GM21723 (cell line): ENCODE measurements around the gene OR51V1.
"Not testable (repeated sequence)": the region's sequence is repeated elsewhere in the genome, so short reads cannot be mapped to it uniquely, and the experiment has no call there.

Source experiments
- ATAC-seq: cut with Tn5 transposase; IDR thresholded peaks from one replicate; pipeline ENCODE4 v1.9.1; 2021; ENCODE audit warnings: mild to moderate bottlenecking, moderate library complexity; ENCODE audit not compliant: unreplicated experiment

Gene OR51V1, protein sequence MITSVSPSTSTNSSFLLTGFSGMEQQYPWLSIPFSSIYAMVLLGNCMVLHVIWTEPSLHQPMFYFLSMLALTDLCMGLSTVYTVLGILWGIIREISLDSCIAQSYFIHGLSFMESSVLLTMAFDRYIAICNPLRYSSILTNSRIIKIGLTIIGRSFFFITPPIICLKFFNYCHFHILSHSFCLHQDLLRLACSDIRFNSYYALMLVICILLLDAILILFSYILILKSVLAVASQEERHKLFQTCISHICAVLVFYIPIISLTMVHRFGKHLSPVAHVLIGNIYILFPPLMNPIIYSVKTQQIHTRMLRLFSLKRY

DNA sequence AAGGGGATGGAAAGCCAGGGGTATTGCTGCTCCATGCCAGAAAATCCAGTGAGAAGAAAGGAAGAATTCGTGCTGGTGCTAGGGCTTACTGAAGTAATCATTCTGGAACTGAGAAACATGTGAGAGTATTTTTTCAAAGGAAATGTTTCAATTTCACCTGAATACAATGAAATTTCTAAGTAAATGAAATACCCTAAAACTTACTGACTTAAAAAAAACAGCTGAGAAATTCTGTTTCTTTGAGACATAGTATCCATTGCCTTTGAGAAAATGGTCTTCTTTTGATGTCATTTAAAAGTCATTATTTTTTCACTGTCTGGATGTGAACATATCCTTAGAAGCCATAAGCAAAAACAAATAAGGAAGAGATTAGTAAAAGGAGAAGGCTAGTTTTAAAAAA lies at the start of gene OR51V1:
OR51V1 (minus strand) TSS at position 101 of the 400 bp plus-strand sequence; CDS start at position 101, 0 bp downstream.
- ATAC-seq = no peak

DNA sequence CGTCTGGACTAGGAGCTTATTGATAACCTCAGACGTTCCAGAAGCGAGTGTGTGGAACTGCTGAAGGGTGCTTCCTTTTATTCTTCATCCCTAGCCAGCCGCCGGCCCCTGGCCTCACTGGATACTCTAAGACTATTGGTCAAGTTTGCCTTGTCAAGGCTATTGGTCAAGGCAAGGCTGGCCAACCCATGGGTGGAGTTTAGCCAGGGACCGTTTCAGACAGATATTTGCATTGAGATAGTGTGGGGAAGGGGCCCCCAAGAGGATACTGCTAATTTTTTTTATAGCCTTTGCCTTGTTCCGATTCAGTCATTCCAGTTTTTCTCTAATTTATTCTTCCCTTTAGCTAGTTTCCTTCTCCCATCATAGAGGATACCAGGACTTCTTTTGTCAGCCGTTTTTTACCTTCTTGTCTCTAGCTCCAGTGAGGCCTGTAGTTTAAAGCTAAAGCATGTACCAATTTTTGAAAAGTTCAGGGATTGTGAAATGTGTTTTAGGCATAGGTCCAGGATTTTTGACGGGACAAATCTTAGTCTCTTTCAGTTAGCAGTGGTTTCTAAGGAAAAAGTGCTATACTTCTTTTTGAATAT lies 49.4 kb upstream of the OR51V1 start, which contains the start of gene HBG1:
HBG1 (minus strand) TSS at position 51 of the 590 bp plus-strand sequence. CDS start 53 bp downstream, outside the sequence.
- ATAC-seq = not testable (repeated sequence)

DNA sequence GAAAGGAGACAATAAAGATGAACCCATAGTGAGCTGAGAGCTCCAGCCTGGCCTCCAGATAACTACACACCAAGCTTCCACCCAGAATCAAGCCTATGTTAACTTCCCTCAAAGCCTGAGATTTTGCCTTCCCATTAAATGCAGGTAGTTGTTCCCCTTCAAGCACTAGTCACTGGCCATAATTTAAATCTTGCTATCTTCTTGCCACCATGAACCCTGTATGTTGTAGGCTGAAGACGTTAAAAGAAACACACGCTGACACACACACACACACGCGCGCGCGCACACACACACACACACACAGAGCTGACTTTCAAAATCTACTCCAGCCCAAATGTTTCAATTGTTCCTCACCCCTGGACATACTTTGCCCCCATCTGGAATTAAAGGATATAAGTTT lies 48.0 kb upstream of the OR51V1 start:
- not testable (repeated sequence) for ATAC-seq

DNA sequence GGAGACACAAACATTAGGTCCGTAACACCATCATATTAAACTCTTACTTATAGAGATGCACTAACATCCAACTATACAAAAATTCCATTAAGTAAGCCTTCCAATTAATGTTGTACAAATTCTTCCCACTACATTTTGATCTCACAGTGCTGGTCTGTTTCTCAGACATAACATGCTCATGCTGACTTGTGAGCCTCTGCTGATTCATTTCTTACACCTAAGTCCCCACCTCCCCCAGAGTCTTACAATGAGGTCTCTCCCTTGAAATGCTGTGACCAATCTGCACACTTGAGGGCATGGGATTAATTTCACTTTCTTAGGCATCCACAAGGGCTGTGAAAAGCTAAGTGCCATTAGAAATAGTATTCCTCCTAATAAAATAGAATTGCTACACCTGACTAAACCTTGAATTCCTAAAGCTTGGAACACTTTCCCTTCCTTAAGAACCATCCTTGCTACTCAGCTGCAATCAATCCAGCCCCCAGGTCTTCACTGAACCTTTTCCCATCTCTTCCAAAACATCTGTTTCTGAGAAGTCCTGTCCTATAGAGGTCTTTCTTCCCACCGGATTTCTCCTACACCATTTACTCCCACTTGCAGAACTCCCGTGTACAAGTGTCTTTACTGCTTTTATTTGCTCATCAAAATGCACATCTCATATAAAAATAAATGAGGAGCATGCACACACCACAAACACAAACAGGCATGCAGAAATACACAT lies 47.1 kb upstream of the OR51V1 start:
- no peak for ATAC-seq

DNA sequence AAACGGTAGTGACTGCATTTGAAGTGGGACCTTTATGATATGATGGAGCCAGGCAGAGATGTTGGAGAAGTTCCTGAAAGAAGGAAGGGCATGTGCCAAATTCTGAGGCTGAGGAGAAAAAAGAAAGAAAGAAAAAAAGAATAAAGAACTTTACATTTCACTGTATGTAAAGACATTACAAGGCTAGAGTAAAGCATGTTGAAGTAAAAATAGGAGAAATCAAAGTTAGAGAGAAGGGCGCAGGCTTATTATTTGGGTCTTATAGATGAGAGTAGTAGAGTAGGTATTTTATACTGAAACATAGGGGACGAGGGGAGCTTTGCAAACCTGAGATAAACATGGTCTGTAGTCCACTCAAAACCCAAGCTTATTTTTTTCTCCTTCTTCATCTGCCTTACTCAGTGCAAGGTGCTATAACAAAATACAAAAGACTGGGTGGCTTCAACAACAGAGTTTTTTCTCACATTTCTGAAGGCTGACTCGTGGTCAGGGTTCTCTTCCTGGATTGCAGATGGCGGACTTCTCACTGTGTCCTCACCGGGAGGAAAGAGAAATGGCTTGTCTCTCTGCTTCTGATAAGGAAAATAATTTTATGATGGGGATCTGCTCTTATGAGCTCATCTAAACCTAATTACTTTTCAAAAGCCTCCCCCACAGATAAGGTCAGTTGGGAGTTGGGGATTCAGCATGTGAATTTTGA lies 46.4 kb upstream of the OR51V1 start:
- ATAC-seq = no peak

DNA sequence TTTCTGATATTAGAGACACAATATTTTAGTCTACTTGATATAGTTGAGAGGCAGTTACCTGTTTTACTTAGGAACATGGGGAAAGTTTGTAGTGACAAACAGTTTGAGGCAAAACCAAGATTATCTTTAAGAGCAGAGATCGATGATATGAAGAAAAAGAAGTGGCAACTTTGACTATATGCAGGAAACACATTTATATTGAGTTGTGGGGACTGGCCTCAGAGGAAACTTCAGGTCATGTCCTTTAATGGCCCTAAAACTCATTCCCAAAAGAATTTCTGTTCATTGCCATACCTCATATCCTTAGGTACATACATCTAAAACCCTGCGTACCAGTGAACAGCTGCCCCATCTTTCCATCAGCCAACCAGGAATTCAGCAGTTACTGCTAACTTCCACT lies 44.7 kb upstream of the OR51V1 start:
- ATAC-seq = no peak

DNA sequence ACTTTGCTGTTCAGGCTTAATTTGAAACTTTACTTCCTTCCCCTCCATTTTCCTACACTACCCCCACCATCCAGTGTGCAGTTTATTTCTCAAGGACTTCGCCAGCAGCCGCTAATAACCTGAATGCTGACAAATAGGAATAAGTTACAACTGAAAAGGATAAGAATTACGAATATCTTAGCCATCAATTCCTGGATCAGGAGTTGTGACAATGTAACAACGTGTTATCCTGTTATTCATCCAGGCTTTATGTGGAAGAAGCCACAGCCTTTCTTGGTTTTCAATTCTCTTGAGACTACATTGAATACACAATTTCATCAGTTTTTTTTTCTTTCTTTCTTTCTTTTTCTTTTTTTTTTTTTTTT lies 43.3 kb upstream of the OR51V1 start:
- ATAC-seq = no peak

DNA sequence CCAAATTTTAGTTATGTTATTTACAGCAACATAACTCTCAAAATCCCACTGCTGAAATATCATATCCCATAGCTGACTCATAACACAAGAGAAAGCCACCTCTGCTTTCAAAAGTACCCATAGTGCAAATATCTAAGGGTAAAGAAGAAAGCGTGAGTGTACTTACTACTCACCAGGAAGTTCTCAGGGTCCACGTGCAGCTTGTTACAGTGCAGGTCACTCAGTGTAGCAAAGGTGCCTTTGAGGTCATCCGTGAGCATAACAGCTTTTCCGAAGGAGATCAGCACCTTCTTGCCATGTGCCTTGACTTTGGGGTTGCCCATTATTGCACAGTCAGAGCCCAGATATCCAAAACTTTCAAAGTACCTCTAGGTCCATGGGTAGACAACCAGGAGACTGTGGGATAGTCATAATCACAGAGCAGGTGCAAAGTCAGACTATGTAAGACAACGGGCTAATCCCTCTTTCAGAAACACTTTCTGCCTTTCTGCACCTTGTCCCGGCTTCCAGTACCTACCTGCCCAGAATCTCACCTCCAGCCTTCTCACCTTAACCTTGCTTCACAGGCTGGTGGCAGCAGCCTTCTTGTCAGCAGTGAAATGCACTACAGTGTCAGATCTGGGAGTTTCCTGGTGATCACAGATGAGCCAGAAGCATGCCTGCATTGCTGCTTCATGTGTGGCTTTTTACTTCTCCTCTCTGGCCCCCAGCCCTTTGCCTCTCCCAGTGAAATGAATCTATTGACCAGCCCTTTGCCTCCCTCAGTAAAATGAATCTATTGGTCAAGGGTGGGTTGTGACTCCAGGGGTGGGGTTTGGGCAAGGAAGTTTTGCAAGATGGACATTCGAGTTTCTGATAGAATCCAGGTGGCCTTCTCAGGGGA lies 42.7 kb upstream of the OR51V1 start:
- peak; percentile 66 for ATAC-seq

DNA sequence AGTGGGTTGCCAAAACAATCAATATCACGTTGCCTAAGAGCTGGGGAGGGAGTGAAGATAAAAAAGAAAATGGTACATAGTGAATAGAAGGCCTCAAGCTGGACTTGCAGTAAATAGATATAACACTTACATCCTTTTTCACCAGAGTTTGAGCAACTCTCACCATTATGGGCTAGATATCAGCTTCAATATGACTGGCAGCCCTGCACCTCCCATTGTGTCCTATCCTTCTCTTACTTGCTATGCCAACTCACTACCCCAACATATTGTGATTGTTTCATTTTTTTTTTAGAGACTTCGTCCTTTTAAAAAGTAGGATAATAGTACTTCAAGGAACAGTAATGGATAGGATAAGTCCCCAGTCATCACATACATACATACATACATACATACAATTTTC lies 41.7 kb upstream of the OR51V1 start:
- no peak for ATAC-seq

DNA sequence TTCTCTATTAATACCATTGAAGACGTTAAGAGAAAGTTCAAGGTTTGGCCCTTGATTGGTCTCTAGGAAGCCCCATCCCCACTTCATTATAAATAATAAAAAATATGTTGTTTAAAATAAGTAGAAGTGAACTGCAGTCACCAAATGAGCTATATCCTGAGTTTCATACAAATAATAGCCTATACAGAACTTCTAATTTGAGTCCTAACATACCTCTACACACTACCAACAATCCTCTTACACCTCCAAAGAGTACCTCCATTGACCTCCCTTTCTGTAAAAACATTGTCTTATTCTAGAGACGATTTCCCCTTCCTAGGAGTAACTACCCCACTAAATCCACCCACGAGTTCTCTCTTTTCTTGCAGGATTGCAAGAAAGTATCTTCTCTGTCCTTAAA lies 41.0 kb upstream of the OR51V1 start:
- ATAC-seq = no peak

DNA sequence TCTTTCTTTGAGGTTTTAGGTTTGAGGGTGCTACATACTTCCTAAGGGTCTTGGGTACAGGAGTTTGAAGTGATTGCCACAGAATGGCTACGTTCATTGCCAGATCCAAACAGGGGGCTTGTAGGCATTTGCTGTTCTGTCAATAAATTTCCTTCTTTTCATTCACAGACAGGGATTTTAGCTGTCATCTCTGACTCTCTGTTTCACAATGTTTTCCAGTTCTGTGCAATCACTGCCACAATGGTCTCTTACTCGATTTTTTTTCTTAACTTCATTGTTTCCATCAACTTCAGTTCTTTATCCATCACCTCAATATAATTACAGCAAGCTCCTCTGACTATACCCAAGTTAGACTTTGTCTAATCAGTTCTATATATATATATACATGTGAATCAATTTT lies 40.0 kb upstream of the OR51V1 start:
- ATAC-seq = no peak

DNA sequence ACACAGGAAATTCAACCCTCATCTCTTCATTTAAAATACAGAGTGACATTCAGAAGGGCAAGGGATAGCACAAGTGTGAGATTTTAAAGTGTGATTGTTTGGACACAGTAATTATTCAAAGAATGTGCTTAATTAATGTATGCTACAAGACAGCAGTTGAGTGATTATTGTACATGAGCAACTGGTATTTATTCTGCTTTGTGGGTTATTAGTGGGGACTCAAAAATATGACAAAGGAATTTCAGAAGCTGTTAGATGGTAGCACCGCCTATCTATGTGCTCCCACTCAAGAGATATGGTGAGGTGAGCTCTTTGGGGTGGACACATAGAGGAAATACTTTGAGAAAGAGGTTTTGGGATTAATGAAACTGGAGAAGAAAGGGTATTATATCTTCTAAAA lies 39.6 kb upstream of the OR51V1 start:
- ATAC-seq = no peak

DNA sequence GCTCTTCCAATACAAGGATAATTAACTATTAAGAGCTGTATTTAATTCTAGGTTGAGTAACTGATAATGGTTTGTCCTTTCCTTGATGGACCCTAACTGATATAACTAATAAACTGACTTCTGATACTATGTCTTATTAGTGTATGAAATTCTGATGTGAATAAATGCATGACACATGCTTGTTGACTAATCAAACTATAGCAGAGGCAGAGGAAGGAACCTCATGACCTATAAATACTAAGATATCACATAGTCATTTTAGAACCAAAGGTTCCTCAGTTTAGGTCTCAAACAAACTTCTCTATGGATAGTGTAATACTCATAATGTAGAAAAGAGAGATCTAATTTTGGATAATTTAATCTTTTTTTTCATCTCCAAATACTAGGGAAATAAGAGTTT lies 38.6 kb upstream of the OR51V1 start:
- ATAC-seq = no peak

DNA sequence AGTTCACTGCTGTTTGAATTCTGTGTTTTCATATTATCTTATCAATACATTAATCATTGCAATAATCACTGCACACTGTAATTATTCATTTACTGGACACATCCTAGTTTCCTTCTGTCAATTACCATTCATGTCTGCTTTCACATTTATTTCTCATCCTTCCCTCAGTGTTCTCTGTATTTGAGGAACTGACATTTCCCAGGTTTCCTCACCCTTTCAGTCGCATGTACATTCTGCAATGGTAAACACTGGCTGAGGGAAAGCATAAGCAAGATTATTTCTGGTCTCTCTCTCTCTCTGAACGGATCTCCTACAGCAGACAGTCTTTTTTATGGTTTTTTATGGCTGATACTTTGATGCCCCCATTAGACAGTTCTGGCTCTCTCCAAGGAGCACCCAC lies 38.0 kb upstream of the OR51V1 start:
- ATAC-seq = no peak

DNA sequence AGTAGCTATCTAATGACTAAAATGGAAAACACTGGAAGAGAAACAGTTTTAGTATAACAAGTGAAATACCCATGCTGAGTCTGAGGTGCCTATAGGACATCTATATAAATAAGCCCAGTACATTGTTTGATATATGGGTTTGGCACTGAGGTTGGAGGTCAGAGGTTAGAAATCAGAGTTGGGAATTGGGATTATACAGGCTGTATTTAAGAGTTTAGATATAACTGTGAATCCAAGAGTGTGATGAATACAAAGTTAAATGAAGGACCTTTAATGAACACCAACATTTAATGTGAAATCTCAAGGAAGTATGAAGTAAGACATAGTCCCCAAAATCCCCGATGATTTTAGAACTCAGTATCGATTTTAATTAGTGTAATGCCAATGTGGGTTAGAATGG lies 36.9 kb upstream of the OR51V1 start:
- no peak for ATAC-seq

DNA sequence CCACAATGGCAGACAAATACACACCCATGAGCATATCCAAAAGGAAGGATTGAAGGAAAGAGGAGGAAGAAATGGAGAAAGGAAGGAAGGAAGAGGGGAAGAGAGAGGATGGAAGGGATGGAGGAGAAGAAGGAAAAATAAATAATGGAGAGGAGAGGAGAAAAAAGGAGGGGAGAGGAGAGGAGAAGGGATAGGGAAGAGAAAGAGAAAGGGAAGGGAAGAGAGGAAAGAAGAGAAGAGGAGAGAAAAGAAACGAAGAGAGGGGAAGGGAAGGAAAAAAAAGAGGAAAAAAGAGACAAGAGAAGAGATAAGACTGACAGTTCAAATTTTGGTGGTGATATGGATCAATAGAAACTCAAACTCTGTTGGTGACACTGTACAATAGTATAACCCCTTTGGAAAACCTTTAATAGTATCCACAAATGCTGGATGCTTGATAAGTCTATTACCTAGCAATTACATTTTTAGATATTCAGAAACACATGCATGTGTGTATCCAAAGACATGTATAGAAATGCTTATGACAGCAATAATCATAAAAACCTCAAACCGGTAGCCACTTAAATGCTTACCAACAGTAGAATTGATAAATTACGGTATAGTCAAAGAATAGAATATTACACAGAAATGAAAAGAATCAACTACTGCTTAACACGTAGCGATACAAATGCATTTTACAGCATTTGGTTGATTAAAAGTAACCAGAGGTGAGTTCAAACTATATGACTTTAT lies 35.0 kb upstream of the OR51V1 start:
- no peak for ATAC-seq

DNA sequence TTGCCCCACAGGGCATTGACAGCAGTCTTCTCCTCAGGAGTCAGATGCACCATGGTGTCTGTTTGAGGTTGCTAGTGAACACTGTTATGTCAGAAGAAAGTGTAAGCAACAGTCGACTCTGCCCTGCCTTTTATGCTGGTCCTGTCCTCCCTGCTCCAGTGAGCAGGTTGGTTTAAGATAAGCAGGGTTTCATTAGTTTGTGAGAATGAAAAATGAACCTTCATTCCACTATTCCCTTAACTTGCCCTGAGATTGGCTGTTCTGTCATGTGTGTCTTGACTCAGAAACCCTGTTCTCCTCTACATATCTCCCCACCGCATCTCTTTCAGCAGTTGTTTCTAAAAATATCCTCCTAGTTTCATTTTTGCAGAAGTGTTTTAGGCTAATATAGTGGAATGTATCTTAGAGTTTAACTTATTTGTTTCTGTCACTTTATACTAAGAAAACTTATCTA lies 33.9 kb upstream of the OR51V1 start, which contains the start of gene HBD:
HBD (minus strand) TSS at position 103 of the 454 bp plus-strand sequence; CDS start at position 53, 50 bp downstream.
- peak; percentile 90 for ATAC-seq

DNA sequence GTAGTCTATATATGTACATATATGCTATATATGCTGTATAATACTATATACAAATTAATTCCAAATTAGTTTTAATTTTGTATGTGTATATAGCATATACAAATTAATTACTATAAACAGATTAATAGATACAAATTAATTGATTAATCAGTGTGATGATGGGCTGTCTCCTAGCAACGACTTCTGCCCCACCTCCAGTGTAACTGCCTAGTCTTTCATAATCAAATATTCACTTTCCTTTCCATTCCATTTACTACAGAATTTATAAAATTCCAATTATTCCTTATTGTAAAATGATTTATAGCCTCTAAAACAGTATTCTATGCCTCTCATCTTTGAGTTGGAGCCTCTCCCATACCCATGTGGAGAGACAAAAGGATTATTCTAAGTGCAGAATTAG lies 32.8 kb upstream of the OR51V1 start:
- no peak for ATAC-seq

DNA sequence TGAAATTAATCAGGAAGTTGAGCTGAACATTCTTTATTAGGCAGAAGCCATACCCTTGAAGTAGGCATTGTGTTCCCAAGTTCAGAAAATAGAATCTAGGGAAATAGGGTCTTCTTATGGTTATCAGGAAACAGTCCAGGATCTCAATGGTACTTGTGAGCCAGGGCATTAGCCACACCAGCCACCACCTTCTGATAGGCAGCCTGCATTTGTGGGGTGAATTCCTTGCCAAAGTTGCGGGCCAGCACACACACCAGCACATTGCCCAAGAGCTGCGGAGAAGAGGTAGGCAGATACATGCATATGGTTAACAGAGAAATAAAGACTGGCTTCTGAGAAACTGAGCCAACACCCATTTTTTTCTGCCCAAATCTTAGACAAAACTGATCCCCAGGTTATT lies 32.3 kb upstream of the OR51V1 start:
- no peak for ATAC-seq

DNA sequence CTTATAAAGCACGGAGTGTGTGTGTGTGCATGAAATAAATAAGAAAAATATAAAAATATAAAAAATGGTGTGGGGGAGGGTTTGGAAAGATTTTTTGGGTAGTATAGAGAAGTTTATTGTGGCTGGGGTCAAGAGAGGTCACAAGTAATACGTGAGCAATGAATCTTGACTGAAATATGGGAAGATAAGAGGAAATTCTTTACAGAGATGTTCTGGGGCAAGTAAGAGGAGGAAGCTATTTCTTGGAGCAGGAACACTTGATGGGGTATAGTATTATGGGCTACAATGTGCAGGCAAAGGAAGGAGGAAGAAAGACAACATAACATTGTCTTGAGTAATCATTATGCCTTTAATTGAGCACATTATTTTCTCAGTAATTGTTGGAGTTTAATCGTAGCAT lies 31.7 kb upstream of the OR51V1 start:
- no peak for ATAC-seq
